Measurements from ENCODE around the gene MPO.
A peak's percentile ranks its signal among the peaks of the same experiment; 100 is the strongest.

Gene MPO

GRCh38 chr17:58318627-58319172 lies 38.0 kb upstream of the MPO start:
- in situ Hi-C loops (cut with MboI; ENCODE audit: low pct_unique_long_range_greater_than_20kb, low sequenced_read_pairs, unreplicated experiment): no loop called here
- DNase-seq (ENCODE audit: low spot score): no peak
- TF ChIP-seq CTCF (IDR thresholded peaks at IDR 0.05; ENCODE audit: extremely low read depth, insufficient read depth, missing control alignments): no peak

DNA sequence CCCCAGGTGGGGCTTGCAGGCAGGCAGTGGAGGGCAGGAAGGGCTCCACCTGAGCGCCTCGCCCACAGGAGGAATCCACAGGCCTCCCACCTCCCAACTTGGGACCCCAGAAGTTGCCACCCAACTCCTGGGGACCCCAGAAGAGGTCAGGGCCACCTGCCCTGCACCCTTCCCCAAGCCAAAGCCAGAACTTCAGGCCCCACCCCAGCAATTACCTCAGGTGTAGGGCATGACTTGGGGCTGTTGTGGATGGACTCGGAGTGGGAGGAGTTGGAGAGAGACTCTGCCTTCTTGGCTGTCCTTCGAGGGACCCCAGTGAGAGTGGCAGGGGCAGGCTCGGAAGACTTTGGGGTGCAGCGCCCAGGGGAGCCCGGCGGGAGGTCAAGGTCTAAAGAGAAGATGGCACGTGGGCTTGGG lies 37.3 kb upstream of the MPO start:
- no peak for DNase-seq (ENCODE audit: low spot score)
- in situ Hi-C loops (cut with MboI; ENCODE audit: low pct_unique_long_range_greater_than_20kb, low sequenced_read_pairs, unreplicated experiment): no loop called here
- TF ChIP-seq CTCF (IDR thresholded peaks at IDR 0.05; ENCODE audit: extremely low read depth, insufficient read depth, missing control alignments): no peak

DNA sequence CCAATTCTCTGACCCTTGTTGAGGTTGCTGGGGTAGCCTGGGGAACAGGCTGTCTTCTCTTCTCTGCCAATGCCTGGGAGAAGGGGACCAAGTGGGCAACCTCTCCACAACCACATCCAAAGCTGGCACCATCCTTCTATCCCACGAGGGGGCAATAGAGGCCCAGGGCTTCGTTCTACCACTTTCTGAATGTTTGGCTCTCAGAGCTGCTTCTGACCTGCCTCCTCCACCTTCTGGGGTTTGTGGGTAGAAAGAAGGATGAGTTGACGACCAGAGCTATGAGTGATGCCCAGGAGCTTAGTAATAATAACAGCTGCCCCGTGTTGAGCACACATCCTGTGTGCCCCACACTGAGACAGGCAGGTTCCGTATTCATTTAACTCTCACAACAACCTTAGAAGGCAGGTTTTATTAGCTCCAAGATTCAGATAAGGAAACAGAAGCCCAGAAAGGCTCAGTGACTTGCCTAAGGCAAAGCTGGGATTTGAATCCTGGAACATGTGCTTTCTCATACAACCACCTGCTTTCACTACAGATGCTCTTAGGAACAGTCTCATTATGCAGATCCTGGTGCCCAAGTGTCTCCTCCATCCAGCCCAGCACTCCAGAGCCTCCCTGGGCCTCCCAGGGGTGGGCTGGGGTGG lies 36.8 kb upstream of the MPO start:
- in situ Hi-C loops (cut with MboI; ENCODE audit: low pct_unique_long_range_greater_than_20kb, low sequenced_read_pairs, unreplicated experiment): no loop called here
- DNase-seq (ENCODE audit: low spot score): peak; percentile 80
- TF ChIP-seq CTCF (IDR thresholded peaks at IDR 0.05; ENCODE audit: extremely low read depth, insufficient read depth, missing control alignments): peak; percentile 69

- in situ Hi-C loops (cut with MboI; ENCODE audit: low pct_unique_long_range_greater_than_20kb, low sequenced_read_pairs, unreplicated experiment): no loop called here
- no peak for TF ChIP-seq CTCF (IDR thresholded peaks at IDR 0.05; ENCODE audit: extremely low read depth, insufficient read depth, missing control alignments)
- DNase-seq (ENCODE audit: low spot score): no peak
These were observed 35.7 kb upstream of the MPO start for GRCh38 chr17:58316260-58316960.

- no peak for DNase-seq (ENCODE audit: low spot score)
- in situ Hi-C loops (cut with MboI; ENCODE audit: low pct_unique_long_range_greater_than_20kb, low sequenced_read_pairs, unreplicated experiment): no loop called here
These were observed 35.0 kb upstream of the MPO start for GRCh38 chr17:58315750-58316149.

GRCh38 chr17:58315281-58315711 lies 34.6 kb upstream of the MPO start:
- in situ Hi-C loops (cut with MboI; ENCODE audit: low pct_unique_long_range_greater_than_20kb, low sequenced_read_pairs, unreplicated experiment): no loop called here
- TF ChIP-seq CTCF (IDR thresholded peaks at IDR 0.05; ENCODE audit: extremely low read depth, insufficient read depth, missing control alignments): no peak
- DNase-seq (ENCODE audit: low spot score): no peak

More at GRCh38 chr17:58315750-58316149, 35.0 kb upstream of the MPO start:
- TF ChIP-seq CTCF (IDR thresholded peaks at IDR 0.05; ENCODE audit: extremely low read depth, insufficient read depth, missing control alignments): no peak

Measured in GM13977 (cell line).